Posterior vena cava (tissue), 2 donors: ENCODE measurements around the gene IL3RA. TPM values are rescaled to one million over a fixed set of nuclear protein-coding genes. Genes with fewer than 3 reads are reported as not detected.
A peak's percentile ranks its signal among the peaks of the same experiment; 100 is the strongest.
"Not testable (repeated sequence)": the region's sequence is repeated elsewhere in the genome, so short reads cannot be mapped to it uniquely, and the experiment has no call there.

Experiments
- DNase-seq: peaks from one replicate; pipeline ENCODE4 v3.0.0-alpha.2; 2020; ENCODE audit warnings: low spot score
- intact Hi-C, 2 donors: fragments of 100-400 bp; cut with DNase I; formaldehyde crosslinking; loops; one replicate each; pipeline versions ENCODE4 v1.14.1 to v1.14.2; 2022 to 2023
- microRNA-seq, 2 donors: library from miRNA; unstranded; fragments of <30 nt; microRNA quantifications; one replicate each; pipeline ENCODE4 v1.2.0, GENCODE V29; 2020 to 2021; ENCODE audit warnings: borderline microRNAs expressed in 2 of 2
- total RNA-seq, 2 donors: library from RNA; stranded (reverse); fragmentation: NEBNext Ultra II Directional; extraction: Animal tissue kit (Norgen Biotek cat#: 25700); gene quantifications; one replicate each; pipeline ENCODE4 v1.2.1, GENCODE V29; 2021
- donor health status: DM: yes; HTN: yes; CAD: no.
- donor health status: DM: yes; HTN: yes; CAD: no.

The IL3RA gene
- total RNA-seq, 2 donors from 2014 or later: 5.4 to 5.6 TPM

GRCh38 chrX:1416965-1417760 is 80.6 kb downstream of the IL3RA start:
- intact Hi-C loops: no loop called here
- DNase-seq: peak; percentile 41

- DNase-seq: peak; percentile 78
- intact Hi-C loops: no loop called here
Measured at GRCh38 chrX:1417921-1418771, 81.6 kb downstream of the IL3RA start.

- DNase-seq: peak; percentile 74
- intact Hi-C loops: no loop called here
Measured at GRCh38 chrX:1418901-1419544, 82.4 kb downstream of the IL3RA start.

- intact Hi-C loops: no loop called here
- DNase-seq: peak; percentile 78
Measured at GRCh38 chrX:1419545-1420355, 83.2 kb downstream of the IL3RA start.

GRCh38 chrX:1420371-1420770 is 83.8 kb downstream of the IL3RA start:
- intact Hi-C loops: no loop called here
- DNase-seq: peak; percentile 49

- DNase-seq: peak; percentile 38
- intact Hi-C loops: no loop called here
Measured at GRCh38 chrX:1421433-1422134, 85.0 kb downstream of the IL3RA start.

GRCh38 chrX:1422135-1422465 is 85.5 kb downstream of the IL3RA start:
- peak; percentile 5 for DNase-seq
- intact Hi-C loops: no loop called here

- DNase-seq: peak; percentile 59
Measured at GRCh38 chrX:1423215-1423614, 86.6 kb downstream of the IL3RA start.

GRCh38 chrX:1424147-1424851 is 87.7 kb downstream of the IL3RA start:
- no peak for DNase-seq
- intact Hi-C loops: no loop called here

More at GRCh38 chrX:1423215-1423614, 86.6 kb downstream of the IL3RA start:
- intact Hi-C loops: no loop called here

- DNase-seq: peak; percentile 41
- intact Hi-C loops: no loop called here
Measured at GRCh38 chrX:1425381-1425780, 88.8 kb downstream of the IL3RA start.

GRCh38 chrX:1426321-1426720 is 89.7 kb downstream of the IL3RA start:
- DNase-seq: peak; percentile 51
- intact Hi-C loops: not testable (repeated sequence)

GRCh38 chrX:1427756-1428155 is 91.2 kb downstream of the IL3RA start:
- intact Hi-C loops: no loop called here
- DNase-seq: peak; percentile 80

- intact Hi-C loops: no loop called here
- peak; percentile 24 for DNase-seq
Measured at GRCh38 chrX:1430451-1430850, 93.9 kb downstream of the IL3RA start.

Small RNA genes lying within 50 kb of the gene (microRNA-seq; reads per million reads assigned to microRNA genes)
- gene MIR3690: 0 reads per million in 2 donors

Other genes starting within 250 kb of the IL3RA start
- gene CRLF2, start 124.1 kb upstream of the IL3RA start, total RNA-seq: 1 to 10 TPM in 1 of 2 donors, under 1 TPM in 1; 0.33 to 1.1 TPM
- 10 to 100 TPM in 1 of 2 donors, 1 to 10 TPM in 1; 4.9 to 13.1 TPM for gene CSF2RA, start 68.0 kb upstream of the IL3RA start, total RNA-seq
- 100 to 1,000 TPM; 204 to 218 TPM for gene SLC25A6, start 55.3 kb downstream of the IL3RA start, total RNA-seq
- gene ASMTL, start 116.1 kb downstream of the IL3RA start, total RNA-seq: 10 to 100 TPM; 28.2 to 29.7 TPM
- 1 to 10 TPM; 1.4 to 2.8 TPM for gene P2RY8, start 200.4 kb downstream of the IL3RA start, total RNA-seq